ENCODE data around the gene ARL4D.
"Not testable (repeated sequence)": the region's sequence is repeated elsewhere in the genome, so short reads cannot be mapped to it uniquely, and the experiment has no call there.

The ARL4D gene

GRCh38 chr17:43399839-43400328 lies 1.1 kb downstream of the ARL4D start:
- DNase-seq = no peak

GRCh38 chr17:43400943-43401717 lies 2.3 kb downstream of the ARL4D start:
- DNase-seq = no peak

GRCh38 chr17:43402078-43402477 lies 3.3 kb downstream of the ARL4D start:
- no peak for DNase-seq

- no peak for DNase-seq
Measured at GRCh38 chr17:43402567-43402966, 3.8 kb downstream of the ARL4D start.

GRCh38 chr17:43403846-43404245 lies 5.1 kb downstream of the ARL4D start:
- DNase-seq = no peak

- DNase-seq = no peak
Measured at GRCh38 chr17:43405861-43406260, 7.1 kb downstream of the ARL4D start.

- no peak for DNase-seq
Measured at GRCh38 chr17:43406676-43407645, 8.2 kb downstream of the ARL4D start.

GRCh38 chr17:43409131-43409530 lies 10.3 kb downstream of the ARL4D start:
- no peak for DNase-seq

GRCh38 chr17:43410557-43411368 lies 12.0 kb downstream of the ARL4D start:
- DNase-seq = no peak

- no peak for DNase-seq
Measured at GRCh38 chr17:43411369-43411677, 12.5 kb downstream of the ARL4D start.

- no peak for DNase-seq
Measured at GRCh38 chr17:43411749-43412148, 13.0 kb downstream of the ARL4D start.

- no peak for DNase-seq
Measured at GRCh38 chr17:43412166-43412565, 13.4 kb downstream of the ARL4D start.

- DNase-seq = no peak
Measured at GRCh38 chr17:43416998-43417890, 18.5 kb downstream of the ARL4D start.

- no peak for DNase-seq
Measured at GRCh38 chr17:43418441-43419374, 19.9 kb downstream of the ARL4D start.

- not testable (repeated sequence) for DNase-seq
Measured at GRCh38 chr17:43419375-43419882, 20.6 kb downstream of the ARL4D start.

- no peak for DNase-seq
Measured at GRCh38 chr17:43423777-43424455, 25.1 kb downstream of the ARL4D start.

- DNase-seq = no peak
Measured at GRCh38 chr17:43427362-43428043, 28.7 kb downstream of the ARL4D start.

GRCh38 chr17:43428524-43428923 lies 29.7 kb downstream of the ARL4D start:
- DNase-seq = no peak
